H1 (cell line): ENCODE data around the gene RRAD. TPM values are rescaled to one million over a fixed set of nuclear protein-coding genes. Genes with fewer than 3 reads are reported as not detected.

Experiments
- CHD7 ChIP-seq: fragments of 300-600 bp; sonication (generic); IDR thresholded peaks from 2 replicates; pipeline ENCODE4 v1.7.1; 2012; ENCODE audit warnings: low read length, moderate library complexity, mild to moderate bottlenecking, inconsistent platforms; ENCODE audit not compliant: insufficient replicate concordance
- CREB1 ChIP-seq: IDR thresholded peaks from 2 replicates; pipeline ENCODE4 v1.6.1; 2012; ENCODE audit warnings: inconsistent platforms
- FOSL1 ChIP-seq: IDR thresholded peaks from 2 replicates; pipeline ENCODE4 v1.6.1; 2011; ENCODE audit warnings: mild to moderate bottlenecking, low read depth, low read length, moderate library complexity; ENCODE audit not compliant: insufficient read depth
- GTF2F1 ChIP-seq: IDR thresholded peaks from 2 replicates; pipeline ENCODE4 v1.6.1; 2012; ENCODE audit warnings: low read depth, low read length, improper control_type of control experiment, borderline replicate concordance
- HDAC2 ChIP-seq, 2 experiments: fragments of 300-600 bp in 1 of 2; sonication (generic) in 1 of 2; IDR thresholded peaks; 2 replicates each; pipeline ENCODE4 v1.6.1; 2011 to 2012; ENCODE audit warnings: low read depth in 2 of 2, low read length in 2 of 2, mild to moderate bottlenecking in 2 of 2, moderate library complexity in 2 of 2, borderline replicate concordance in 1 of 2, inconsistent platforms in 1 of 2
- SP2 ChIP-seq: IDR thresholded peaks from 2 replicates; pipeline ENCODE4 v1.6.1; 2012; ENCODE audit warnings: mild to moderate bottlenecking, low read length, inconsistent platforms
- TEAD4 ChIP-seq: IDR thresholded peaks from 2 replicates; pipeline ENCODE4 v1.6.1; 2012; ENCODE audit warnings: low read depth, low read length, inconsistent platforms, mixed read lengths
- USF2 ChIP-seq: IDR thresholded peaks from 2 replicates; pipeline ENCODE4 v1.6.1; 2011; ENCODE audit warnings: low read length, improper control_type of control experiment
- ZNF274 ChIP-seq: IDR thresholded peaks from 2 replicates; pipeline ENCODE4 v1.7.0; 2012; ENCODE audit warnings: low read length, borderline replicate concordance; ENCODE audit errors: extremely low read depth
- polyA plus RNA-seq, 7 experiments: library from polyadenylated mRNA; depleted of rRNA in 3 of 7; stranded (reverse) in 5 of 7; unstranded in 2 of 7; fragments of >200 nt in 5 of 7; fragments of 200-250 nt in 2 of 7; gene quantifications; 1 replicate in 5 of 7; 2 replicates in 1 of 7; 4 replicates in 1 of 7; pipeline versions ENCODE4 v1.2.1 to v1.2.3, GENCODE V29; 2011 to 2013; ENCODE audit warnings: missing spikeins in 2 of 7, mixed read lengths in 2 of 7
- total RNA-seq: library from RNA; stranded (reverse); fragmentation: NEBNext Ultra II Directional; extraction: Animal tissue kit (Norgen Biotek cat#: 25700); gene quantifications from 2 replicates; pipeline ENCODE4 v1.2.1, GENCODE V29; 2021

RRAD gene
- total and polyA plus RNA-seq, 2 of the 8 experiments (the other 6 are each of a cell fraction or from before 2014, with no cell fraction given) = 0.17 TPM; not detected in 1

GRCh38 chr16:66934138-66934838, 9.0 kb upstream of the RRAD start, which contains the start of gene CIAO2B (continued):
- no peak for TF ChIP-seq CHD7
- TF ChIP-seq SP2 = no peak
- 0 out of 4 replicates have a peak, but pooled peaks of 1 of the 2 experiments have one; percentile 30 for TF ChIP-seq HDAC2 (IDR thresholded peaks at IDR 0.05; ENCODE audit: borderline replicate concordance in 1 of 2, low read depth in 2 of 2, low read length in 2 of 2)
- TF ChIP-seq ZNF274 = no peak
- TF ChIP-seq USF2 = no peak
- peak; percentile 57; the same call in 1 of the 2 replicates for TF ChIP-seq CREB1
- TF ChIP-seq GTF2F1 = no peak
- TF ChIP-seq FOSL1 = no peak
- no peak for TF ChIP-seq TEAD4
